Hematopoietic multipotent progenitor cell (in vitro differentiated cells): ENCODE measurements around the gene SRGAP3. TPM values are rescaled to one million over a fixed set of nuclear protein-coding genes. Genes with fewer than 3 reads are reported as not detected.

Source experiments
- DNase-seq, 3 donors: peaks; one replicate each; pipeline ENCODE4 v3.0.0-alpha.2; 2011 to 2015; ENCODE audit warnings: low read depth in 2 of 3, low spot score in 2 of 3
- total RNA-seq: library from RNA; depleted of rRNA; stranded (reverse); fragments of >200 nt; gene quantifications from one replicate; pipeline ENCODE4 v1.2.3, GENCODE V29; 2012

SRGAP3 gene
- total RNA-seq, 1 donor: 6.2 TPM

GRCh38 chr3:9254764-9255163 is 5.3 kb upstream of the SRGAP3 start:
- DNase-seq: no peak

- no peak for DNase-seq
Measured at GRCh38 chr3:9253327-9253726, 3.9 kb upstream of the SRGAP3 start.

GRCh38 chr3:9251055-9251786 is 1.8 kb upstream of the SRGAP3 start:
- no peak for DNase-seq

GRCh38 chr3:9250236-9250635 is 790 bp upstream of the SRGAP3 start:
- peak in 2 of 3 donors; percentile 5 to 29 for DNase-seq

- peak in 2 of 3 donors; percentile 11 to 32 for DNase-seq
Measured at GRCh38 chr3:9248522-9249271, 749 bp downstream of the SRGAP3 start.

GRCh38 chr3:9247941-9248521 is 1.4 kb downstream of the SRGAP3 start:
- peak in 2 of 3 donors; percentile 4 to 24 for DNase-seq

GRCh38 chr3:9247361-9247940 is 2.0 kb downstream of the SRGAP3 start:
- no peak for DNase-seq

- no peak for DNase-seq
Measured at GRCh38 chr3:9246189-9246588, 3.3 kb downstream of the SRGAP3 start.

- DNase-seq: no peak
Measured at GRCh38 chr3:9244495-9245183, 4.8 kb downstream of the SRGAP3 start.

- no peak for DNase-seq
Measured at GRCh38 chr3:9241956-9242355, 7.5 kb downstream of the SRGAP3 start.

- DNase-seq: no peak
Measured at GRCh38 chr3:9239680-9240079, 9.8 kb downstream of the SRGAP3 start.

- DNase-seq: no peak
Measured at GRCh38 chr3:9238721-9239295, 10.6 kb downstream of the SRGAP3 start.

- DNase-seq: no peak
Measured at GRCh38 chr3:9238276-9238675, 11.2 kb downstream of the SRGAP3 start.

- no peak for DNase-seq
Measured at GRCh38 chr3:9233814-9234600, 15.4 kb downstream of the SRGAP3 start.

- no peak for DNase-seq
Measured at GRCh38 chr3:9233101-9233500, 16.3 kb downstream of the SRGAP3 start.

- DNase-seq: no peak
Measured at GRCh38 chr3:9231937-9232336, 17.5 kb downstream of the SRGAP3 start.

- no peak for DNase-seq
Measured at GRCh38 chr3:9231471-9231870, 18.0 kb downstream of the SRGAP3 start.

- no peak for DNase-seq
Measured at GRCh38 chr3:9231006-9231405, 18.4 kb downstream of the SRGAP3 start.

- DNase-seq: no peak
Measured at GRCh38 chr3:9230596-9230995, 18.9 kb downstream of the SRGAP3 start.

- no peak for DNase-seq
Measured at GRCh38 chr3:9229879-9230278, 19.6 kb downstream of the SRGAP3 start.
